Activated CD8-positive, alpha-beta memory T cell treated with anti-CD3 and anti-CD28 coated beads, Interleukin-2, amount 10 ng/mL, durations not matched to agents 7 days and 5 days (primary cell): ENCODE results near the gene MARK3. TPM values are rescaled to one million over a fixed set of nuclear protein-coding genes. Genes with fewer than 3 reads are reported as not detected.

Experiments used
- ATAC-seq: fragments of 150-1000 bp; cut with Tn5 transposase; one replicate; pipeline ENCODE4 v1.10.0; 2021; ENCODE audit warnings: moderate library complexity
- CTCF ChIA-PET: fragments of 350-600 bp; sonication (Branson Sonifier 250); formaldehyde crosslinking; loops from one replicate; lab custom pipeline; 2021; ENCODE audit warnings: antibody characterized with exemption; lab: Charles Lee
- DNase-seq: peaks from one replicate; pipeline ENCODE4 v3.0.0-alpha.2; 2020
- H3K27ac Mint-ChIP-seq: one replicate; pipeline ENCODE4 v1.8.0; 2021; ENCODE audit warnings: mild to moderate bottlenecking, mixed read lengths
- H3K27me3 Mint-ChIP-seq: one replicate; pipeline ENCODE4 v1.8.0; 2021; ENCODE audit warnings: mixed read lengths
- H3K36me3 Mint-ChIP-seq: one replicate; pipeline ENCODE4 v1.8.0; 2021; ENCODE audit warnings: mild to moderate bottlenecking, mixed read lengths
- H3K4me1 Mint-ChIP-seq: one replicate; pipeline ENCODE4 v1.8.0; 2021; ENCODE audit warnings: mixed read lengths
- H3K4me3 Mint-ChIP-seq: one replicate; pipeline ENCODE4 v1.8.0; 2021; ENCODE audit warnings: mild to moderate bottlenecking, moderate library complexity, mixed read lengths
- H3K9me3 Mint-ChIP-seq: one replicate; pipeline ENCODE4 v1.8.0; 2022; ENCODE audit warnings: low read depth, mixed read lengths
- total RNA-seq, 2 experiments: library from RNA; stranded (reverse); gene quantifications; one replicate each; pipeline ENCODE4 v1.2.3, GENCODE V29; 2021

MARK3 gene
- total RNA-seq, 2 experiments from 2014 or later = 79.9 to 88.5 TPM

- Mint-ChIP-seq H3K9me3 (no peaks in the 10 kb centered on the region), H3K4me1 (peaks cover 9% of the 10 kb centered on the region), H3K27ac (no peak overlapping the region), H3K27me3 (peaks cover 14% of the 10 kb centered on the region), H3K4me3 (no peak overlapping the region), H3K36me3 (no peaks in the 10 kb centered on the region)
- CTCF ChIA-PET = interaction anchor here (1.0 to 2.3 kb wide), 2 partner anchors 17 to 20 kb away, joined by 3 to 7 read pairs; no protein-coding TSS in a partner anchor
- ATAC-seq (no peak), DNase-seq (no peak)
Observed at GRCh38 chr14:103374121-103374520, 11.1 kb upstream of the MARK3 start.

- no peak for DNase-seq
- Mint-ChIP-seq H3K27ac (no peak overlapping the region), H3K4me1 (peaks cover 15% of the 10 kb centered on the region), H3K9me3 (no peaks in the 10 kb centered on the region), H3K27me3 (peaks cover 19% of the 10 kb centered on the region), H3K4me3 (no peak overlapping the region), H3K36me3 (no peaks in the 10 kb centered on the region)
- no peak for ATAC-seq
- CTCF ChIA-PET = interaction anchor here (2.6 to 6.8 kb wide), 2 partner anchors 8 to 15 kb away, joined by 5 to 68 read pairs; no protein-coding TSS in a partner anchor
Observed at GRCh38 chr14:103377522-103378037, 7.6 kb upstream of the MARK3 start.

GRCh38 chr14:103378038-103378854 lies 7.0 kb upstream of the MARK3 start:
- no peaks in the 10 kb centered on the region for H3K36me3 Mint-ChIP-seq
- CTCF ChIA-PET = interaction anchor here (2.6 to 6.8 kb wide), 2 partner anchors 8 to 14 kb away, joined by 5 to 68 read pairs; no protein-coding TSS in a partner anchor
- DNase-seq = no peak

GRCh38 chr14:103380719-103381377 lies 4.4 kb upstream of the MARK3 start:
- no peak for DNase-seq
- H3K4me1 Mint-ChIP-seq = peaks cover 17% of the 10 kb centered on the region
- CTCF ChIA-PET = interaction anchor here (1.2 to 6.8 kb wide), 2 partner anchors 11 to 24 kb away, joined by 5 to 68 read pairs; no protein-coding TSS in a partner anchor
- no peak overlapping the region for H3K27ac Mint-ChIP-seq
- H3K9me3 Mint-ChIP-seq = no peaks in the 10 kb centered on the region
- peaks cover 12% of the 10 kb centered on the region for H3K27me3 Mint-ChIP-seq
- no peak overlapping the region for H3K4me3 Mint-ChIP-seq
- no peak for ATAC-seq
- peaks cover under 1% of the 10 kb centered on the region for H3K36me3 Mint-ChIP-seq

More at GRCh38 chr14:103378038-103378854, 7.0 kb upstream of the MARK3 start:
- H3K9me3 Mint-ChIP-seq = no peaks in the 10 kb centered on the region
- peaks cover 17% of the 10 kb centered on the region for H3K4me1 Mint-ChIP-seq
- H3K4me3 Mint-ChIP-seq = no peak overlapping the region
- H3K27me3 Mint-ChIP-seq = peaks cover 19% of the 10 kb centered on the region
- ATAC-seq = no peak
- no peak overlapping the region for H3K27ac Mint-ChIP-seq

- ATAC-seq (no peak), DNase-seq (no peak)
- Mint-ChIP-seq H3K36me3 (peaks cover 5% of the 10 kb centered on the region), H3K27me3 (peaks cover 12% of the 10 kb centered on the region), H3K4me1 (peaks cover 23% of the 10 kb centered on the region), H3K9me3 (no peaks in the 10 kb centered on the region), H3K27ac (no peak overlapping the region), H3K4me3 (no peak overlapping the region)
- CTCF ChIA-PET = interaction anchor here (6.8 kb wide), 1 partner anchor 10 kb away, joined by 68 read pairs; no protein-coding TSS in a partner anchor
Observed at GRCh38 chr14:103382376-103382775, 2.8 kb upstream of the MARK3 start.

- Mint-ChIP-seq H3K27me3 (peaks cover 7% of the 10 kb centered on the region), H3K36me3 (peaks cover 9% of the 10 kb centered on the region), H3K4me3 (peak overlapping the region; percentile 86), H3K4me1 (peaks cover 40% of the 10 kb centered on the region), H3K27ac (peak overlapping the region; percentile 90), H3K9me3 (no peaks in the 10 kb centered on the region)
- CTCF ChIA-PET = interaction anchor here (1.5 to 1.6 kb wide), 3 partner anchors 8 to 27 kb away, joined by 3 to 4 read pairs (median 4); no protein-coding TSS in a partner anchor
- DNase-seq (no peak), ATAC-seq (no peak)
Observed at GRCh38 chr14:103384450-103385151, 614 bp upstream of the MARK3 start.

- peak overlapping the region; percentile 92 for H3K27ac Mint-ChIP-seq
- no peak for ATAC-seq
- CTCF ChIA-PET = interaction anchor here (0.9 to 1.5 kb wide), 2 partner anchors 7 to 10 kb away, joined by 3 to 4 read pairs; no protein-coding TSS in a partner anchor
- H3K9me3 Mint-ChIP-seq = no peaks in the 10 kb centered on the region
- peak overlapping the region; percentile 90 for H3K4me3 Mint-ChIP-seq
- peak; percentile 69 for DNase-seq
- H3K27me3 Mint-ChIP-seq = peaks cover 3% of the 10 kb centered on the region
- H3K36me3 Mint-ChIP-seq = peaks cover 9% of the 10 kb centered on the region
- peaks cover 49% of the 10 kb centered on the region for H3K4me1 Mint-ChIP-seq
Observed at GRCh38 chr14:103385929-103386712, 906 bp downstream of the MARK3 start.

GRCh38 chr14:103386713-103387329 lies 1.6 kb downstream of the MARK3 start:
- Mint-ChIP-seq H3K9me3 (no peaks in the 10 kb centered on the region), H3K4me1 (peaks cover 49% of the 10 kb centered on the region), H3K36me3 (peaks cover 9% of the 10 kb centered on the region), H3K4me3 (peak overlapping the region; percentile 90), H3K27me3 (no peaks in the 10 kb centered on the region), H3K27ac (peak overlapping the region; percentile 92)
- CTCF ChIA-PET = interaction anchor here (0.9 kb wide), 1 partner anchor 9 kb away, joined by 3 read pairs; no protein-coding TSS in a partner anchor
- no peak for ATAC-seq
- no peak for DNase-seq

GRCh38 chr14:103388664-103389063 lies 3.4 kb downstream of the MARK3 start:
- Mint-ChIP-seq H3K27ac (peak overlapping the region; percentile 74), H3K4me1 (peaks cover 47% of the 10 kb centered on the region), H3K9me3 (no peaks in the 10 kb centered on the region), H3K36me3 (peaks cover 9% of the 10 kb centered on the region), H3K27me3 (no peaks in the 10 kb centered on the region), H3K4me3 (peak overlapping the region; percentile 69)
- DNase-seq (no peak), ATAC-seq (no peak)
- CTCF ChIA-PET = no interaction called here

- CTCF ChIA-PET = interaction anchor here (0.5 to 5.3 kb wide), 27 partner anchors 10 to 138 kb away, joined by 3 to 68 read pairs (median 5); partner anchors contain the start of genes EIF5 and TRMT61A
Observed at GRCh38 chr14:103390605-103391004, 5.4 kb downstream of the MARK3 start.

GRCh38 chr14:103391048-103391447 lies 5.8 kb downstream of the MARK3 start:
- DNase-seq (peak; percentile 71), ATAC-seq (peak; percentile 67)
- no peaks in the 10 kb centered on the region for H3K9me3 Mint-ChIP-seq
- no peak overlapping the region for H3K27ac Mint-ChIP-seq
- CTCF ChIA-PET = interaction anchor here (0.8 to 5.3 kb wide), 28 partner anchors 9 to 286 kb away, joined by 3 to 68 read pairs (median 4); partner anchors contain the start of genes EIF5 and TRMT61A
- no peaks in the 10 kb centered on the region for H3K27me3 Mint-ChIP-seq
- no peak overlapping the region for H3K4me3 Mint-ChIP-seq
- H3K36me3 Mint-ChIP-seq = peaks cover 7% of the 10 kb centered on the region
- peaks cover 63% of the 10 kb centered on the region for H3K4me1 Mint-ChIP-seq

More at GRCh38 chr14:103390605-103391004, 5.4 kb downstream of the MARK3 start:
- DNase-seq = no peak
- no peaks in the 10 kb centered on the region for H3K27me3 Mint-ChIP-seq
- H3K4me3 Mint-ChIP-seq = no peak overlapping the region
- H3K36me3 Mint-ChIP-seq = peaks cover 9% of the 10 kb centered on the region
- ATAC-seq = no peak
- H3K9me3 Mint-ChIP-seq = no peaks in the 10 kb centered on the region
- H3K27ac Mint-ChIP-seq = peak overlapping the region; percentile 46
- peaks cover 59% of the 10 kb centered on the region for H3K4me1 Mint-ChIP-seq
